HepG2 (cell line): ENCODE results near the gene RNH1. TPM values are rescaled to one million over a fixed set of nuclear protein-coding genes. Genes with fewer than 3 reads are reported as not detected.

Experiments used
- ADNP ChIP-seq: sonication (generic); formaldehyde crosslinking; IDR thresholded peaks from 2 replicates; pipeline ENCODE4 v1.4.0; 2020; ENCODE audit warnings: missing genetic modification reagents
- CREM ChIP-seq, 2 experiments: sonication (generic) in 1 of 2; formaldehyde crosslinking in 1 of 2; IDR thresholded peaks; 2 replicates each; pipeline versions ENCODE4 v1.4.0 to v1.6.1; 2016 to 2020; ENCODE audit warnings: antibody characterized with exemption in 1 of 2, mild to moderate bottlenecking in 1 of 2, missing genetic modification reagents in 1 of 2
- HNRNPK ChIP-seq: fragments of 200-400 bp; formaldehyde crosslinking; IDR thresholded peaks from 2 replicates; pipeline ENCODE4 v1.6.1; 2018; ENCODE audit warnings: low read length, low read depth, moderate library complexity, mild to moderate bottlenecking; ENCODE audit not compliant: poor library complexity, severe bottlenecking
- HOXA3 ChIP-seq: sonication (generic); formaldehyde crosslinking; IDR thresholded peaks from 2 replicates; pipeline ENCODE4 v1.5.0; 2020; ENCODE audit warnings: missing genetic modification reagents
- NR2F6 ChIP-seq, 2 experiments: IDR thresholded peaks; 2 replicates each; pipeline ENCODE4 v1.6.1; 2016; ENCODE audit warnings: antibody characterized with exemption in 1 of 2, mild to moderate bottlenecking in 1 of 2
- PITX1 ChIP-seq: sonication (generic); formaldehyde crosslinking; IDR thresholded peaks from 2 replicates; pipeline ENCODE4 v1.5.1; 2020; ENCODE audit warnings: mild to moderate bottlenecking, missing genetic modification reagents
- POGZ ChIP-seq: sonication (generic); formaldehyde crosslinking; IDR thresholded peaks from 2 replicates; pipeline ENCODE4 v1.4.0; 2020; ENCODE audit warnings: mild to moderate bottlenecking, missing genetic modification reagents
- PTBP1 ChIP-seq: fragments of 200-400 bp; formaldehyde crosslinking; IDR thresholded peaks from 2 replicates; pipeline ENCODE4 v1.6.1; 2018; ENCODE audit warnings: low read length, low read depth; ENCODE audit not compliant: poor library complexity, severe bottlenecking
- TAF15 ChIP-seq: fragments of 200-400 bp; formaldehyde crosslinking; IDR thresholded peaks from one replicate; pipeline ENCODE4 v1.6.1; 2018; ENCODE audit warnings: mild to moderate bottlenecking, low read depth, low read length; ENCODE audit not compliant: poor library complexity, severe bottlenecking
- TCF7 ChIP-seq: sonication (generic); IDR thresholded peaks from 2 replicates; pipeline ENCODE4 v1.6.1; 2016; ENCODE audit warnings: antibody characterized with exemption, low read depth
- ZFY ChIP-seq: sonication (generic); formaldehyde crosslinking; IDR thresholded peaks from 2 replicates; pipeline ENCODE4 v1.4.0; 2020; ENCODE audit warnings: missing genetic modification reagents
- ZNF124 ChIP-seq: sonication (generic); formaldehyde crosslinking; IDR thresholded peaks from 2 replicates; pipeline ENCODE4 v1.4.0; 2020; ENCODE audit warnings: missing genetic modification reagents
- ZNF354B ChIP-seq: sonication (generic); formaldehyde crosslinking; IDR thresholded peaks from 2 replicates; pipeline ENCODE4 v1.8.0; 2022; ENCODE audit warnings: mild to moderate bottlenecking, missing genetic modification reagents
- ZNF569 ChIP-seq: sonication (generic); formaldehyde crosslinking; IDR thresholded peaks from 2 replicates; pipeline ENCODE4 v1.5.0; 2020; ENCODE audit warnings: mild to moderate bottlenecking, missing genetic modification reagents, moderate library complexity, borderline replicate concordance
- ZNF609 ChIP-seq: sonication (generic); formaldehyde crosslinking; IDR thresholded peaks from 2 replicates; pipeline ENCODE4 v1.4.0; 2020; ENCODE audit warnings: mild to moderate bottlenecking, missing genetic modification reagents, borderline replicate concordance
- polyA plus RNA-seq, 8 experiments: library from polyadenylated mRNA; depleted of rRNA in 3 of 8; stranded (reverse) in 7 of 8; unstranded in 1 of 8; fragments of >200 nt; fragmentation: Illumina TruSeq in 4 of 8; extraction: Trizol in 4 of 8; gene quantifications; 2 replicates each; pipeline versions ENCODE4 v1.2.1 to v1.2.3, GENCODE V29; 2011 to 2016; ENCODE audit warnings: low read depth in 4 of 8, missing spikeins in 1 of 8, mixed read lengths in 1 of 8; ENCODE audit not compliant: insufficient read depth in 1 of 8
- total RNA-seq, 5 experiments: library from RNA; depleted of rRNA; stranded (reverse); fragments of >200 nt; fragmentation: Illumina TruSeq; extraction: Trizol; gene quantifications; 2 replicates each; pipeline ENCODE4 v1.2.3, GENCODE V29; 2016; ENCODE audit warnings: low read depth in 1 of 5
- TF ChIP-seq, protein P1 (sequence below): sonication (generic); formaldehyde crosslinking; IDR thresholded peaks from 2 replicates; pipeline ENCODE4 v1.8.0; 2022; ENCODE audit warnings: mild to moderate bottlenecking, missing genetic modification reagents; ENCODE audit not compliant: insufficient replicate concordance
- TF ChIP-seq, protein P2 (sequence below): sonication (generic); formaldehyde crosslinking; IDR thresholded peaks from 2 replicates; pipeline ENCODE4 v1.9.0; 2022; ENCODE audit warnings: low read depth, missing genetic modification reagents
- TF ChIP-seq, protein P3 (sequence below): sonication (generic); formaldehyde crosslinking; IDR thresholded peaks from 2 replicates; pipeline ENCODE4 v1.8.1; 2022; ENCODE audit warnings: mild to moderate bottlenecking, missing genetic modification reagents

The RNH1 gene
- total and polyA plus RNA-seq, 2 of the 13 experiments (the other 11 are each of a cell fraction or from before 2014, with no cell fraction given): 36.0 to 74.1 TPM

- TF ChIP-seq HNRNPK (no peak), HOXA3 (CRISPR knock-in tag) (peak; percentile 58; the same call in 1 of the 2 replicates), TAF15 (no peak), ZNF354B (no peak), TCF7 (no peak), ZNF124 (CRISPR knock-in tag) (0 out of 2 replicates have a peak, but pooled peaks have one; percentile 33), ZFY (CRISPR knock-in tag) (peak; percentile 47), NR2F6 (IDR thresholded peaks at IDR 0.05) (no peak), NR2F6 (CRISPR knock-in tag; IDR thresholded peaks at IDR 0.05) (0 out of 2 replicates have a peak, but pooled peaks have one; percentile 21), PTBP1 (no peak), PITX1 (CRISPR knock-in tag) (no peak), ADNP (peak; percentile 48; the same call in 1 of the 2 replicates), CREM (IDR thresholded peaks at IDR 0.05) (no peak), CREM (CRISPR knock-in tag; IDR thresholded peaks at IDR 0.05) (no peak), ZNF569 (CRISPR knock-in tag) (no peak), POGZ (CRISPR knock-in tag) (0 out of 2 replicates have a peak, but pooled peaks have one; percentile 30), ZNF609 (CRISPR knock-in tag) (no peak)
- TF ChIP-seq, protein P1, sequence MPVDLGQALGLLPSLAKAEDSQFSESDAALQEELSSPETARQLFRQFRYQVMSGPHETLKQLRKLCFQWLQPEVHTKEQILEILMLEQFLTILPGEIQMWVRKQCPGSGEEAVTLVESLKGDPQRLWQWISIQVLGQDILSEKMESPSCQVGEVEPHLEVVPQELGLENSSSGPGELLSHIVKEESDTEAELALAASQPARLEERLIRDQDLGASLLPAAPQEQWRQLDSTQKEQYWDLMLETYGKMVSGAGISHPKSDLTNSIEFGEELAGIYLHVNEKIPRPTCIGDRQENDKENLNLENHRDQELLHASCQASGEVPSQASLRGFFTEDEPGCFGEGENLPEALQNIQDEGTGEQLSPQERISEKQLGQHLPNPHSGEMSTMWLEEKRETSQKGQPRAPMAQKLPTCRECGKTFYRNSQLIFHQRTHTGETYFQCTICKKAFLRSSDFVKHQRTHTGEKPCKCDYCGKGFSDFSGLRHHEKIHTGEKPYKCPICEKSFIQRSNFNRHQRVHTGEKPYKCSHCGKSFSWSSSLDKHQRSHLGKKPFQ (CRISPR knock-in tag): no peak
- TF ChIP-seq, protein P2, sequence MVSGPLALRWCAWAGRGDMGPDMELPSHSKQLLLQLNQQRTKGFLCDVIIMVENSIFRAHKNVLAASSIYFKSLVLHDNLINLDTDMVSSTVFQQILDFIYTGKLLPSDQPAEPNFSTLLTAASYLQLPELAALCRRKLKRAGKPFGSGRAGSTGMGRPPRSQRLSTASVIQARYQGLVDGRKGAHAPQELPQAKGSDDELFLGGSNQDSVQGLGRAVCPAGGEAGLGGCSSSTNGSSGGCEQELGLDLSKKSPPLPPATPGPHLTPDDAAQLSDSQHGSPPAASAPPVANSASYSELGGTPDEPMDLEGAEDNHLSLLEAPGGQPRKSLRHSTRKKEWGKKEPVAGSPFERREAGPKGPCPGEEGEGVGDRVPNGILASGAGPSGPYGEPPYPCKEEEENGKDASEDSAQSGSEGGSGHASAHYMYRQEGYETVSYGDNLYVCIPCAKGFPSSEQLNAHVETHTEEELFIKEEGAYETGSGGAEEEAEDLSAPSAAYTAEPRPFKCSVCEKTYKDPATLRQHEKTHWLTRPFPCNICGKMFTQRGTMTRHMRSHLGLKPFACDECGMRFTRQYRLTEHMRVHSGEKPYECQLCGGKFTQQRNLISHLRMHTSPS: peak; percentile 88
- TF ChIP-seq, protein P3, sequence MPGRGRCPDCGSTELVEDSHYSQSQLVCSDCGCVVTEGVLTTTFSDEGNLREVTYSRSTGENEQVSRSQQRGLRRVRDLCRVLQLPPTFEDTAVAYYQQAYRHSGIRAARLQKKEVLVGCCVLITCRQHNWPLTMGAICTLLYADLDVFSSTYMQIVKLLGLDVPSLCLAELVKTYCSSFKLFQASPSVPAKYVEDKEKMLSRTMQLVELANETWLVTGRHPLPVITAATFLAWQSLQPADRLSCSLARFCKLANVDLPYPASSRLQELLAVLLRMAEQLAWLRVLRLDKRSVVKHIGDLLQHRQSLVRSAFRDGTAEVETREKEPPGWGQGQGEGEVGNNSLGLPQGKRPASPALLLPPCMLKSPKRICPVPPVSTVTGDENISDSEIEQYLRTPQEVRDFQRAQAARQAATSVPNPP (CRISPR knock-in tag): no peak
Measured at GRCh38 chr11:520428-521176, 13.6 kb upstream of the RNH1 start (continued).
